Measurements from ENCODE around the gene BANP.
"Not testable (repeated sequence)": the region's sequence is repeated elsewhere in the genome, so short reads cannot be mapped to it uniquely, and the experiment has no call there.

Gene BANP

DNA sequence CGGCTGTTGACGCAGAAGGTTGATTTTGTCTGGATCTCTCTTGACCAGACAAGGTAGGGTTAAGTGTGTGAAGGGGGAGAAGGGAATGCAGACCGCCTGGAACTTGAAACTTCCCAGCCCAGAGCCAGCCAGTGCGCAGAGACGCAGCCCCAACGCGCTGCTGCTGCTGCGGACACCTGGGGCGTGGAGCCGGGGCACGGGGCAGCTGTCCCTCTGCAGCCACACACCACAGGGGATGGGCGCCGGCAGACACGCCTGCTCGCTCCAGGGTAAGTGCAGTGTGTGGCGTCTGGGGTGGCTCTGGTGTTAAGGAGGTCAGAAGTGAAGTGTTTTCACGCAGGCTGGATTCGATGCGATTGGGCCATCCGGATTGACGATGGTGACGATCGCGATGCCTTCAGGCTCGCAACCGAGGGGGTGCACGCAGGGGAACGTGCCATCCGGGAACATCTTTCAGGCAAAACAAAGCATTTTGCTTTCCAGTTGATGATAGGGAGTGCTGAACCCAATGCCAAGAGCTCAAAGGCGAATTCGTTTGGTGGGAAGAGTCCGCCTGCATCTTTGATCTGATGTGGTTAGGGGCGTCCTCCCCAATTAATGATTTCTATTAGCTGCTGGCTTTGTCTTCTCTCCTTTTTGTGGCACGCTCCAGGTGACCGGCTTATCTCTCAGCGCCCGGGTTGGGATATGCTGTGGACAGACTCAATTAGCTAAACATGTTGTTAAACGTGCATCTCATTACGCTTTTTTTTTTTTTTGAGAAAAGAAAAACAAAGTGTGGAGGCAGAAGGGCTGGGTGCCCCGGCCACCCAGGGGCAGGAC lies 149.8 kb downstream of the BANP start:
- not testable (repeated sequence) for H3K36me3 ChIP-seq (ENCODE audit: insufficient read depth, low read length)
- H3K27me3 ChIP-seq (ENCODE audit: insufficient read depth, low read length): peaks cover 19% of the 10 kb centered on the region

DNA sequence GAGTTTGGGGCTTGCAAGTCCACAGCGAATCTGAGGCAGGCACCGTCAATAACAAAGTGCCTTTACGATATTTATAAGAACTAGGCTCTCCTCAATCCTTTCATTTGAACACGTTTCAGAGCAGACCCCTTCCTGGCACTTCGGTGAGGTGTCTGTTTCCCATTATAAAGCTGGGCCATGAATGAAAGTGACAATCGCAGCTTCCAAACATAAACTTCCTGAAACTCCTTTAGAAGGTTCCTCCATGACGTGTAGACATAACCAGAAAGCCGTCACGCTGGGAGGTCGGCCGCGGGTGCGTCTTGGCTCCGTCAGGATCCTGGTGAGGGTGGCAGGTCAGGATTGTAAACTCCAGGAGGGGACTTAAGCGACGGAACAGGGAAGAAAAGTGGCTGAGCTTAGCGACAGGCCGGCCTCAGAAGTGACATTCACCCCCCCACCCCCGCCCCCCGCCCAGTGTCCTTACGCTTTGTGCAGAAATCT lies 150.4 kb downstream of the BANP start:
- H3K27ac ChIP-seq (ENCODE audit: low read depth, low read length); H3K4me3 ChIP-seq (ENCODE audit: low read depth, low read length); H3K36me3 ChIP-seq (ENCODE audit: insufficient read depth, low read length); H3K79me2 ChIP-seq (ENCODE audit: control insufficient read depth, insufficient read depth, low read length, unreplicated experiment); H2AFZ ChIP-seq (ENCODE audit: low read length, unreplicated experiment); H3K4me1 ChIP-seq (ENCODE audit: control insufficient read depth, insufficient read depth, low read length, unreplicated experiment): not testable (repeated sequence)
- H3K27me3 ChIP-seq (ENCODE audit: insufficient read depth, low read length): peaks cover 19% of the 10 kb centered on the region

More for the DNA sequence above, 149.8 kb downstream of the BANP start:
- H2AFZ ChIP-seq (ENCODE audit: low read length, unreplicated experiment); H3K4me3 ChIP-seq (ENCODE audit: low read depth, low read length); H3K4me1 ChIP-seq (ENCODE audit: control insufficient read depth, insufficient read depth, low read length, unreplicated experiment); H3K27ac ChIP-seq (ENCODE audit: low read depth, low read length); H3K79me2 ChIP-seq (ENCODE audit: control insufficient read depth, insufficient read depth, low read length, unreplicated experiment): not testable (repeated sequence)

DNA sequence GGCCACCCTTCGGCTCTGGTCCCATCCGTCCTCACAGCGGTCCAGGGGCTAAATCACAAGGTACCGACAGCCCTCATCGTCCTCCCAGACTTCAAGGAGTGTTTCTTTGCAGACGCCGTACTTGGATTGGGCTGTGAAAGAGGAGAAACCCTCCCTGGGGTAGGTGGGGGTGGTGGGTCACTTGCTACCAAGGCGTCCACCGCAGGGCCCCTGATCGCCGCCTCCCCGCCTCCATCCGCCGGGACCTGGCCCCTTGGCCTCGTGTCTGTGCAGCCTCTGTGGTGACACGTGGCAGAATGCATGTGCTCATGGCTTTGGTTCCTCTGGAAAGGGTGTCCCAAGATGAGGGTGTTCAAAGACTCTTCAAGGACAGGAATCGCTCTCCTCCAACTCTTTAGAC lies 151.4 kb downstream of the BANP start:
- no peaks in the 10 kb centered on the region for H3K36me3 ChIP-seq (ENCODE audit: insufficient read depth, low read length)
- no peak overlapping the region for H2AFZ ChIP-seq (ENCODE audit: low read length, unreplicated experiment)
- no peaks in the 10 kb centered on the region for H3K79me2 ChIP-seq (ENCODE audit: control insufficient read depth, insufficient read depth, low read length, unreplicated experiment)
- no peak overlapping the region for H3K4me3 ChIP-seq (ENCODE audit: low read depth, low read length)
- H3K4me1 ChIP-seq (ENCODE audit: control insufficient read depth, insufficient read depth, low read length, unreplicated experiment): no peaks in the 10 kb centered on the region
- H3K27me3 ChIP-seq (ENCODE audit: insufficient read depth, low read length): peaks cover 19% of the 10 kb centered on the region
- no peak overlapping the region for H3K27ac ChIP-seq (ENCODE audit: low read depth, low read length)

DNA sequence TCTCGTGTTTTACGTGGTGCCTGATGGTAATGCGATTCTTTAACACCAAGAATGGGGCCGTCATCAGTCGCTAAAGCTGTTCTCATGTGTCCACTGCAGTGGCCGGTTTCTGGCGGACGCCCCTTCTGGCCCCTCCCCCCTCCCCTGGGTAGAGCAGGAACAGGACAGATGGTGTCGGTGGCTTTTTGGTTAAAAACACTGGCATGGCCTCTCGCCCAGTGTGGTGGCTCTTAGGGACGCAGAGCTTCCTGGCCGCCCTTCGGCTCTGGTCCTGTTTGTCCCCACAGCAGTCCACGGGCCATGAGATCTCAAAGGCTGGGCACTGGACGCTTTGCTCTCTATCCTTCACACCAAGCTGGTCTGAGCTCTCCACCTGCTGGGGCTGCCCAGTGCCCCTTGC lies 151.8 kb downstream of the BANP start:
- Histone ChIP-seq H3K27me3 (ENCODE audit: insufficient read depth, low read length) (peaks cover 19% of the 10 kb centered on the region), H2AFZ (ENCODE audit: low read length, unreplicated experiment) (no peak overlapping the region), H3K79me2 (ENCODE audit: control insufficient read depth, insufficient read depth, low read length, unreplicated experiment) (no peaks in the 10 kb centered on the region), H3K4me3 (ENCODE audit: low read depth, low read length) (no peak overlapping the region), H3K36me3 (ENCODE audit: insufficient read depth, low read length) (no peaks in the 10 kb centered on the region), H3K27ac (ENCODE audit: low read depth, low read length) (no peak overlapping the region), H3K4me1 (ENCODE audit: control insufficient read depth, insufficient read depth, low read length, unreplicated experiment) (no peaks in the 10 kb centered on the region)

DNA sequence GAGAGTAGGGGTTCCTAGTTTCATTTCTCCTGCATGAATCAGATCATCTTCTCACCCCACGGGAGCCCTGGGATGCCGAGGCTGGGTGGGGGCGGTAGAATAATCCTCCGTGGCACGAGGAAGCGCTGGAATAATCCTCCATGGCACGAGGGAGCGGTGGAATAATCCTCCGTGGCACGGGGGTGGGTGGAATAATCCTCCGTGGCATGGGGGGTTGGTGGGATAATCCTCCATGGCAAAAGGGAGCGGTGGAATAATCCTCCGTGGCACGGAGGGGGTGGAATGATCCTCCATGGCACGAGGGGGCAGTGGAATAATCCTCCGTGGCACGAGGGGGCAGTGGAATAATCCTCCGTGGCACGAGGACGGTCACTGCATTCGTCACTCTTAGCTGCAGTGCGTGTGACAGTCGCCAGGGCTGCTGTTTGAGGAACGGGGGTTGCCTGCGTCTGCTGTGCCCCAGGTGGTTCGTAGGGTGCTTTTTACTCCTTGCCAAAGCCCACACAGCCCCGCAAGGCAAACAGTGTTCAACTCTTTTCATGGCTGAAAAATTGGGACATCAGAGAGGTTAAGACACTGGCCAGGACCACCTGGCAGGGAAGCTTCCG lies 152.5 kb downstream of the BANP start:
- H3K4me1 ChIP-seq (ENCODE audit: control insufficient read depth, insufficient read depth, low read length, unreplicated experiment): no peaks in the 10 kb centered on the region
- no peaks in the 10 kb centered on the region for H3K79me2 ChIP-seq (ENCODE audit: control insufficient read depth, insufficient read depth, low read length, unreplicated experiment)
- no peak overlapping the region for H3K27ac ChIP-seq (ENCODE audit: low read depth, low read length)
- H3K36me3 ChIP-seq (ENCODE audit: insufficient read depth, low read length): no peaks in the 10 kb centered on the region
- H2AFZ ChIP-seq (ENCODE audit: low read length, unreplicated experiment): no peak overlapping the region
- H3K27me3 ChIP-seq (ENCODE audit: insufficient read depth, low read length): peaks cover 19% of the 10 kb centered on the region
- no peak overlapping the region for H3K4me3 ChIP-seq (ENCODE audit: low read depth, low read length)

DNA sequence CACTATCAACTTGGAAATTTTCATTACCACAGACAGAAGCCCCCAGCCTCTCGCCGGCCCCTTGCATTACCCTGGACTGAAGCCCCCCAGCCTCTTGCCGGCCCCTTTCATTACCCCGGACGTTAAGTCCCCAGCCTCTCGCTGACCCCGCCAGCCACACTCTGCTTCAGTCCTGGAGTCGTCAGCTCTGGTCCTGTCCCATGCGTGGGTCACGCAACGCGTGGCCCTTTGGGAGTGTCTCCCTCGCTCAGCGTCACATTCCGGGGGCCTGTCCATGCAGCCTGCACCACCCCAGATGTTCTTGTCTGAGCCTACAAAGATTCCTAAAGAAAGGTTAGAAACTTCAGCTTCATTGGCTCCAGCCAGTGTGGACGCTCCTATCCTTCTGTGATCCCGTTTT lies 153.1 kb downstream of the BANP start:
- H3K27me3 ChIP-seq (ENCODE audit: insufficient read depth, low read length): peaks cover 19% of the 10 kb centered on the region
- H3K4me3 ChIP-seq (ENCODE audit: low read depth, low read length); H3K36me3 ChIP-seq (ENCODE audit: insufficient read depth, low read length); H3K4me1 ChIP-seq (ENCODE audit: control insufficient read depth, insufficient read depth, low read length, unreplicated experiment); H2AFZ ChIP-seq (ENCODE audit: low read length, unreplicated experiment); H3K27ac ChIP-seq (ENCODE audit: low read depth, low read length); H3K79me2 ChIP-seq (ENCODE audit: control insufficient read depth, insufficient read depth, low read length, unreplicated experiment): not testable (repeated sequence)

DNA sequence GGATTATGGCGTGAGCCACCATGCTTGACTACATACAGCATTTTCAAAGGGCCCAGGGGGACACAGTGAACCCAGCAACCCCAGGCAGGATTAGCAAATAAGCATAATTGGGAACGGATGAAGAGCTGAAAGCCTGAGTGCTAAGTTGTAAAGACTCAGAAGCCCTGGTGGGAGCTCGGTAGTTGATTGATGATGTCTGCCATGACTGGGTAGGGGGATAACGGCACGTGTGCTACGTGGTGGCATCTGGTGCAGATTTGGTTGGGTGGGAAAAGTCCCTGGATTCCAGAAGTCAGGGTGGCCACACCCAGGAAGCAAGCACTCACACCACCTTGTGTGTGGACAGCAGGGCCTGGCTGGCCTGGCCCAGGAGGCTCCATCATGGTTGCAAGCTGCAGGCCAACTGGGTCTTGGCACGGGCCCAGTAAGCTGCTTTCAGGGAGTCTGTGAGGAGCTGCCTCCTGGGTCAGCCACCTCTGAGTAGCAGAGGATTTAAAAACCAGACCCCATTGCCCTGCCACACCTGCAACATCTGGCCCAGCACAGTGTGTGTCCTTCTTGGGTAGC lies 154.4 kb downstream of the BANP start:
- not testable (repeated sequence) for H3K36me3 ChIP-seq (ENCODE audit: insufficient read depth, low read length)

DNA sequence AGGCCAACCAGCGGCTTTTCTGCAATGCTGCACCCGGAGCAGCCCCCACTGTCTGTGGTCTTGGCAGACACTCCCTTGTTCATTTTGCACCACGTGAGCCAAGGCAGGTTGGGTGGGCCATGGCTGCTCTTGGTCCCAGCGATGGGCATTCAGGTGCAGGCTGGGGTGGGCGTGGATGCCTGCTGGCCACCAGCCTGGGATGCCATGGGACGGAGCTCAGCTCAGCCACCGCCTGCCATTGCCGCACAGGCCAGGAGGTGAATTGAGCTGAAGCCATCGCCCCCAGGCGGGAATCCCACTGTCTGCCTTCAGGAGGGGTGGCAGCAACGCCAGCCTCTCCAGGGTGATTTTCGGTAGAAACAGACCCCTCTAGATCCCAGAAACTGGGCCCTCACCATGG lies 155.3 kb downstream of the BANP start:
- H3K27ac ChIP-seq (ENCODE audit: low read depth, low read length); H3K4me1 ChIP-seq (ENCODE audit: control insufficient read depth, insufficient read depth, low read length, unreplicated experiment); H3K4me3 ChIP-seq (ENCODE audit: low read depth, low read length); H3K79me2 ChIP-seq (ENCODE audit: control insufficient read depth, insufficient read depth, low read length, unreplicated experiment); H2AFZ ChIP-seq (ENCODE audit: low read length, unreplicated experiment); H3K27me3 ChIP-seq (ENCODE audit: insufficient read depth, low read length); H3K36me3 ChIP-seq (ENCODE audit: insufficient read depth, low read length): not testable (repeated sequence)

More for the DNA sequence above, 154.4 kb downstream of the BANP start:
- not testable (repeated sequence) for H3K27ac ChIP-seq (ENCODE audit: low read depth, low read length); H3K4me3 ChIP-seq (ENCODE audit: low read depth, low read length); H2AFZ ChIP-seq (ENCODE audit: low read length, unreplicated experiment); H3K79me2 ChIP-seq (ENCODE audit: control insufficient read depth, insufficient read depth, low read length, unreplicated experiment); H3K4me1 ChIP-seq (ENCODE audit: control insufficient read depth, insufficient read depth, low read length, unreplicated experiment)
- peaks cover 11% of the 10 kb centered on the region; the same call in 1 of the 2 replicates for H3K27me3 ChIP-seq (ENCODE audit: insufficient read depth, low read length)

DNA sequence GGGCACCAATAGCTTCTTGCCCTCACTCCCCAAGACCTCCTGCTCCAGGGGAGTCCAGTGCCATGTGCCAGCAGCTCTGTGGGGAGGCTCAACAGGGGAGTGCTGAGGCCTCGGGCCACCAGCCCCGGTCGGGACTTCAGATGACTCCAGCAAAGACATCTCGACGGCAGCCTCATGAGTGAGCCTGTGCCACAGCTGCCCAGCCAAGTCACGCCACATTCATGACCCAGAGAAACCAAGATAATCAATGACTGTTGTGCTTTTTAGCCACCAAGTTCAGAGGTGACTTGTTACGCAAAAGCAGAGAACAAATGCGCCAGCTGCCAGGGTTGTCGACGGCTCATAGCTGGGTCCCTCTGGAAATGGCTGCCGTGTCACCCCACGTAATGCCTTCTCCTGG lies 157.5 kb downstream of the BANP start:
- Histone ChIP-seq H3K27ac (ENCODE audit: low read depth, low read length) (no peak overlapping the region), H3K27me3 (ENCODE audit: insufficient read depth, low read length) (no peaks in the 10 kb centered on the region)

DNA sequence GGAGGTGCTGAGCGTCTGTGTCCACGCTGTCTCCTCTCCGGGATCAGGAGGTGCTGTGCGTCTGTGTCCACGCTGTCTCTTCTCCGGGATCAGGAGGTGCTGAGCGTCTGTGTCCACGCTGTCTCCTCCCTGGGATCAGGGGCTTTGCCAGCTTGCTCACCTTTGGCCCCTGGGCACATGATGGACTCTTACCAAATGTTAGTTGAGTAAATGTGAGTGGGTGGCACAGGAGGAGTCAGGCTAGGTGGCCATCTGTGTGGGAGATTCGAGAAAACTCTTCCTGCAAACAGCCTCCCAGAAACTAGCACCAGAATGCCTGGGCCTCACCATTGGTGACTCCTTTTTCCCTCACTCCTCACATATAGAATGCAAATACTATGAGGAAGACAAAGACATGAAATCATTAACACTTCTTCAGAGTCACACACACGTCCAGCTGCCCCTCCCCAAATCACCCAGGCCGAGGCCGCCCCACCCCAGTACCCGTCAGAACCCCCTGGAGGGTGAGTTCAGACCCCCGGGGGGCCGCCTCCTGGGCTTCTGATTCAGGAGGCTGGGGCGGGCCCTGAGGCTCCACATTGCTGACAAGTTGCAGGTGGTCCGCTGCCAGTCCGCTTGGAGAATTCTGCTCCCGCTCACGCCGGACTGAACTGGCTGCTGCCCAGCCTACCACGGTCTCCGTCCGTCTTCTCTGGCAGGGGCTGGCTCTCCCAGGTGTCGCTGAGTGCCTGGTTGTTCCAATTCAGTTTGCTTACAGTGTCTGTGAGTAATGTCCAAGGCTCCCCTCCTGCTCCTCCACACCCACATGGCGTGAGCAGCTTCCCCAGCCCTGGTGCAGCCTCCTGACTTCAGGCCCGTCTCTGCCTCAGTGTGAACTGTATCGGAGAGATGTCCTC lies 158.7 kb downstream of the BANP start:
- H3K27ac ChIP-seq (ENCODE audit: low read depth, low read length); H3K27me3 ChIP-seq (ENCODE audit: insufficient read depth, low read length); H3K4me3 ChIP-seq (ENCODE audit: low read depth, low read length); H3K36me3 ChIP-seq (ENCODE audit: insufficient read depth, low read length); H3K4me1 ChIP-seq (ENCODE audit: control insufficient read depth, insufficient read depth, low read length, unreplicated experiment); H2AFZ ChIP-seq (ENCODE audit: low read length, unreplicated experiment); H3K79me2 ChIP-seq (ENCODE audit: control insufficient read depth, insufficient read depth, low read length, unreplicated experiment): not testable (repeated sequence)

More for the DNA sequence above, 157.5 kb downstream of the BANP start:
- Histone ChIP-seq H3K4me1 (ENCODE audit: control insufficient read depth, insufficient read depth, low read length, unreplicated experiment) (no peaks in the 10 kb centered on the region), H2AFZ (ENCODE audit: low read length, unreplicated experiment) (no peak overlapping the region), H3K36me3 (ENCODE audit: insufficient read depth, low read length) (no peaks in the 10 kb centered on the region), H3K4me3 (ENCODE audit: low read depth, low read length) (no peak overlapping the region), H3K79me2 (ENCODE audit: control insufficient read depth, insufficient read depth, low read length, unreplicated experiment) (no peaks in the 10 kb centered on the region)
